Tongue (tissue), 2 donors: Measurements from ENCODE around the gene MRPS31. TPM values are rescaled to one million over a fixed set of nuclear protein-coding genes. Genes with fewer than 3 reads are reported as not detected.

Experiments
- DNase-seq: peaks from one replicate; pipeline ENCODE4 v3.0.0-alpha.2; 2015
- total RNA-seq: library from RNA; depleted of rRNA; stranded (reverse); fragments of >200 nt; gene quantifications from one replicate; pipeline ENCODE4 v1.2.3, GENCODE V29; 2014

Gene MRPS31
- 30.1 TPM for total RNA-seq

- peak; percentile 97 for DNase-seq
Measured at GRCh38 chr13:40770934-40771618, at the start of gene MRPS31. Gene MRPS31 (minus strand): TSS chr13:40771190. CDS start chr13:40771136, 54 bp downstream.

GRCh38 chr13:40819797-40820315 lies 48.9 kb upstream of the MRPS31 start:
- no peak for DNase-seq

GRCh38 chr13:40818926-40819325 lies 47.9 kb upstream of the MRPS31 start:
- DNase-seq: no peak

- no peak for DNase-seq
Measured at GRCh38 chr13:40814803-40815202, 43.8 kb upstream of the MRPS31 start.

- no peak for DNase-seq
Measured at GRCh38 chr13:40813667-40814454, 42.9 kb upstream of the MRPS31 start.

GRCh38 chr13:40812724-40813445 lies 41.9 kb upstream of the MRPS31 start:
- DNase-seq: no peak

- no peak for DNase-seq
Measured at GRCh38 chr13:40812102-40812501, 41.1 kb upstream of the MRPS31 start.

- no peak for DNase-seq
Measured at GRCh38 chr13:40809471-40809870, 38.5 kb upstream of the MRPS31 start.

GRCh38 chr13:40806241-40806640 lies 35.3 kb upstream of the MRPS31 start:
- DNase-seq: no peak

GRCh38 chr13:40803316-40803715 lies 32.3 kb upstream of the MRPS31 start:
- no peak for DNase-seq

- no peak for DNase-seq
Measured at GRCh38 chr13:40801255-40802217, 30.5 kb upstream of the MRPS31 start.

- DNase-seq: no peak
Measured at GRCh38 chr13:40800559-40800958, 29.6 kb upstream of the MRPS31 start.

- no peak for DNase-seq
Measured at GRCh38 chr13:40799508-40799907, 28.5 kb upstream of the MRPS31 start.

GRCh38 chr13:40798380-40798779 lies 27.4 kb upstream of the MRPS31 start:
- DNase-seq: no peak

GRCh38 chr13:40796649-40797048 lies 25.7 kb upstream of the MRPS31 start:
- DNase-seq: no peak

- no peak for DNase-seq
Measured at GRCh38 chr13:40794414-40795368, 23.7 kb upstream of the MRPS31 start.

- DNase-seq: no peak
Measured at GRCh38 chr13:40793339-40793738, 22.3 kb upstream of the MRPS31 start.

- no peak for DNase-seq
Measured at GRCh38 chr13:40792284-40793051, 21.5 kb upstream of the MRPS31 start.

- no peak for DNase-seq
Measured at GRCh38 chr13:40790154-40790616, 19.2 kb upstream of the MRPS31 start.
